HT1080 (cell line): Measurements from ENCODE around the gene RASSF1. TPM values are rescaled to one million over a fixed set of nuclear protein-coding genes. Genes with fewer than 3 reads are reported as not detected.
"Not testable (repeated sequence)": the region's sequence is repeated elsewhere in the genome, so short reads cannot be mapped to it uniquely, and the experiment has no call there.

Experiments
- DNase-seq: peaks from one replicate; pipeline ENCODE4 v3.0.0-alpha.2; 2015; ENCODE audit warnings: low read depth
- total RNA-seq: library from RNA; depleted of rRNA; stranded (reverse); fragments of >200 nt; shearing (Covaris generic); gene quantifications from 2 replicates; pipeline ENCODE4 v1.2.3, GENCODE V29; 2014

Gene RASSF1
- total RNA-seq, 1 experiment from 2014 or later = 15.0 TPM

DNA sequence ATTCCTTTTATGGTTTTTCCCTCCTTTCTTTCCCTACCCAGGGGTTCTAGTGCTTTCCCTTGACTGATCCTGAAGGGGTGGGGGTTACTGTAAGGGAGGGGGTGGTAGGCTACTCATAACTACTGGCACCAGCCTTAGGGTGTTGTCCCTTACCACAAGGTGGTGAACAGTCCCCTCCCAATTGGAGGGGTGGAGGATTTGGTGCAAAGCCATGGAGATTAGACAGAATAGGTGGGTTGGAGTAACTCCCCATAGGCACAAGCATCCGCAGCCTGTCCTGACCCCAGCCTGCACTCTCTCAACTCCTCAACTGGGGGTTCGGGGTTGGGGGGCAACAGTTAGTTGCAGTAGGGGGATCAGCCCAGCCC lies 15.5 kb downstream of the RASSF1 start:
- no peak for DNase-seq

DNA sequence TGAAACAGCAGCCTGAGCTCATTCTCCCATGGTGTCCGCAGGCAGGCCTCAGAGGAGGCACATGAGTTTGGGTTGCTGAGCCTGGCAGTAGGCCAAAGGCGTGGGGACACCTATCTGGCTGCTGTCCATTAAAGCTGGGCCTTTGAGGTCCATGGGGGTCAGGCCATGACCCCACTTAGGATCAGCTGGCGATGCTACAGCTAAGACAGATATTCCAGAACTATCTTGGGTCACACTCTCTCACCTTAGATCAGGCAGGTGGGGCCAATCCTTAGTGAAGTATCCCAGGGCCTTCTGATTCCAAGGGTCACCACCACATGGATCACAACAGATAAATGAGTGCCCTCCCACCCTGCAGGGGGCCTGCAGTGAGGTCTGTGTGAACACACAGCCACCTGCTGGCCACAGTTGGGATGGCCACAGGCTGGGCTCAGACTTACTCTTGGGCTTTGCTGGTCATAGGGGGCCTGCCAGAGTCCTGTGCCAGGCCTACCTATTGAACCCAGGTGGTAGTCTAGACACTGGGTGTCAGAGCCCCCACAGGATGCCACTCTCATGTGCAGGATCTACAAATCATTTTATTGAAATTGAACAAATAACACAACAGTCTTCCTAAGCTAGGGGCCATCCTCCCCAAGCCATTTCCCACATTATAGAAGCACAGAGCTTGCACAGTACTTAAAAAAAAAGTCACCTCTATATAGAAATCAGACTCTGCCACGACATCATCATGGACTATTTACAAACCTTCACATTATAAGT lies 16.1 kb downstream of the RASSF1 start:
- DNase-seq = peak; percentile 62

DNA sequence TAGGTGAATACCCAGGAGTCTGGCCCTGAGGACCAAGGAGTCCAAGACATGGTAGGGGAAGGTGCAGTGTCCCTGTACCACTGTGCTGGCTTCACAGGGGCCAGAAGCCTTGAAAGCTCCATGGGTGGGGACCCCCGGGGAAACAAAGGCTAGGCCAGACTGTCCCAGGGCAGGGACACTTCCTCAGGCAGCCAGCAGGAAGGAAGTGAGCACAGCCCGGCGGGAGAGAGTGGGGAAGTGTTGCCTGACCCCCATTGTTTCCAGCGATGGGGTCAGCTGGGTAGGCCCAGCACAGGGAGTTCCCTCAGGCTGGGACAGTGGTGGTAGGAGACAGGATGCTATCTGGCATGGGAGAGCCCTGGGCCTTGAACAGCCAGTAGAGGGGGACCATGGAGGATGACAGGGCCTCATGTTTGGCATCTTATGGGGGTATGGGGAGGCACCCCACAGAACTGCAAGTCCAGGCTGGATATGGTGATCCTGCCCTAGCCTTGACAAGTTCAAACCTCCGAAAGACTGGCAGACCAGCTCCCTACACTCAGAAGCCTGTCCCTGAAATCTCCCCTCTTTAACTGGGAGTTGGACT lies 16.9 kb downstream of the RASSF1 start:
- DNase-seq = no peak

DNA sequence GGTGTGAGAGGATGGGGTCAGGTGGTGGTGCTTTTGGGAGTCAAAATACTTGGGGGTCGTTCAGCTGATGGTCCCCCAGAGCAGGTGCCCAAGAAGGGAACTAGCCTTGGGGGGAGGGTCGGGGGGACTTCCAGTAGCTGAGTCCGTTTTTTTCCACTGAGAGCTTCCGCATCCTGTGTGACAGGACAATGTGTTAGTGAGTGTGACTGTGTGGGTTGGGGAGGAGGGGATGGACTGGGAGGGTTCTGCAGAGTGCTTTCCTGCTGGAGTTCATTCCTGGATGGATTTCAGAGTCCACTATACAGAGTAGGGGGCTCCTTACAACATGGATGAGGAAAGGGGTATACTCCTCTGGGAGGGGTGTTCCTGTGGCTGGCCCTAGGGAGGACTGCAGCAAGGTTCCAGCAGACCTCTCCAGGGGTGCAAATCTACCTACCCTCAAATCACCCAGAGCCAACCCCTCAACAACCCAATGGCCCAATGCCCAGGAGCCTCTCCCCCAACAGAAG lies 17.5 kb downstream of the RASSF1 start:
- no peak for DNase-seq

DNA sequence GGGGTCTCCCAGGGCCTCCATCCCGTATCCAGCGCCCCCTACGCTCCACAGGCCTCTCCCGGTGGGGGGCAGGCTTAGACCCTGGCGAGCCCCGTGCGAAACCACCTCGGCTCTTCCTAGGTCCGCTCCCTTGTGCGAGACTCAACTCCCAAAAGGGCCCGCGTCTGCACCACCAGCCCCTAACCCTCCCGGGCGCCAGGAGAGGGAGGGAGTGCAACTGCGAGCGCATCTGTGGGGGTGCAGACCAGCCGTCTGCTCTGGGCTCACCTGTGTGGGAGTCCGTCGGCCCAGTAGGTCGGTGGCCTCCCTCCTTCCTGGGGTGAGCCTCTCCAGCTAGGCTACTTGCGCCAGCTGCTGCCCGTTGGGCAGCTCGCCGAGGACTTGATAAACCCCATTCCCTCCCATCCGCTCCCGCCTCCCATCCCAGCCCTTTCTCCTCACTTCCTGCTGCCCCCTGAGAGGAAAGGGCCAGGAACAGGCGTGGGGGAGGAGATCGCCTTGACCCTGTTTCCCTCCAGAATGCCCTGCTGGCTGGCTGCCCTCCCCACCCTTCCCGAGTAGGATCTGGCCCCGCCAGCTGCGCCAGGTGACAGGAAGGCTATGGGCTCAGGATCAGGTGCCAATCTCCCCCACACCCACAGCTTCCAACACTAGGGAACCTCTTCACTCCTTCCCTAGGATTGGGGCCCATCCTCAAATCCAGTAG lies 18.1 kb downstream of the RASSF1 start, which contains the start of gene HYAL2:
TSS of gene HYAL2 (minus strand) at position 360 of the 706 bp plus-strand sequence. CDS start 2,256 bp downstream, outside the sequence.
- DNase-seq = no peak

DNA sequence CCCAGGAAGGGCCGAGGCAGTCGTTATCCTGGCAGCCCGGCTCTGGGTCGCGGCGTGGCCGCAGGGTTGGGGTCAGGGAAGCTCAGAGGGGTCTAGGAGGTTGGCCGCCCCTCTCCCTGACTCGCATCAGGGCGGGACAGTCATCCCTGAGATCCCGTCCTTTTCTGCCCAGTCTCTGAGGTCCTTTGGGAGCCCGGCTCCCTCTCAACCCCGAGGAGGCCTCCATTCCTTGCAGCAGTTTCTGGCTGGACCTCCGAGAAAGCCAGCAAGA lies 18.6 kb downstream of the RASSF1 start:
- DNase-seq = no peak

DNA sequence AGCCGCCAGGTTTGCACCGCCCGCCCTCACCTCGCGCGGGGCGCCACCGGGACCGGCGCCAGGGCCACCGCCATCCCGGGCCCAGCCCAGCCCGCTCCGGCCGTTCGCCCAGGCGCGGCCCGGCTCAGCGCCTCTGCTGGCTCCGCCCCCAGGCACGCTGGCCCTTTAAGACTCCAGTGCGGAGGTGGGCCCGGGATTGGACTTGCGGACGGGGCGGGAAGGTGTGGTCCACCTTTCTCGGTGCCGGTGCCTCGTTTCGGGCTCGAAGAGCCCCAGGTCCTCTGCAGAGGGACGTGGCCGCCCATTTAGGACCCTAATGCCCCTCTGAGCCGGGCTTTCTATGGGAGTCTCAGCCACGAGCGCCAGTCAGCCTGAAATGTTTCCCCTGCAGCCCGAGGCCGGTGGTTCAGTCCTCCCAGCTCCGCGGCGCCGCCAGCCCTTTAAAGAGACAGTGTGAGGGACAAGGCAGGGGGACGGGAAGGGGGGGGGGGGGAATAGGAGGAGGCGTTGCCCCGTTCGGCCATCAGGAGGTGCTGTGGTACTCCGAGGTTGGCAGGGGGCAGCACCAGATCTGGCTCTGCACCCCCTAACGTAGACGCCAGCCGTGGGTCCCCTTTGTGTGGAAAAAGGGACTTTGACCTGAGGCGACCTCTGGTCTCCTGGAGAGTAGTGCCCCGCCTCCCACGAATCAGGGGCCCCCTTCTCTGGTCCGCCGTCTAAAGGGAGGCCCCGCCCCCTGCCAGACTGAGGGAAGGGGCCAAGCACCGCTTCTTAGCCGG lies 19.1 kb downstream of the RASSF1 start:
- DNase-seq = peak; percentile 79

DNA sequence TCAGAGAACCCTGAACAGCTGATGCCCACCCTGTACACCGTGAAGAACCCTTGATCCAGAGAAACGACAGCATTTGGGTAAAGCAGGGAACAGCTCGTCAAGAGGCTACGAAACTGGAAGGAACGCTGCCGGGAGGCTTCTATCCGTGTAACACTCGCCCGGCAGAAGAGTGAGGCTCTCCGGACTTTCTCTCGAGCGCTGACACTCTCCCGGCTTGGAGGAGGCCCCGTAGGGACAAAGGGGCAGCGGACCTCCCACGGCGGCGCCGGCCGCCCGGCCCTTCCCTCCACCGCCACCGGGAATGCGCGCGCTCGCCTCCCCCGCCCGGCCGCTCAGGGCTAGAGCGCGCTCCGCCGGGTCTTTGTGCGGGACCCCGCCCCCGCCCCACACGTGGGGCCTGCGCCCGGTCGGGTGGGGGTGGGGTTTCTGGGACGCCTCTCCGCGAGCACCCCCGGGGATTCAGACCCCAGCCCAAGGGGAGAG lies 19.7 kb downstream of the RASSF1 start:
- DNase-seq = peak; percentile 51

DNA sequence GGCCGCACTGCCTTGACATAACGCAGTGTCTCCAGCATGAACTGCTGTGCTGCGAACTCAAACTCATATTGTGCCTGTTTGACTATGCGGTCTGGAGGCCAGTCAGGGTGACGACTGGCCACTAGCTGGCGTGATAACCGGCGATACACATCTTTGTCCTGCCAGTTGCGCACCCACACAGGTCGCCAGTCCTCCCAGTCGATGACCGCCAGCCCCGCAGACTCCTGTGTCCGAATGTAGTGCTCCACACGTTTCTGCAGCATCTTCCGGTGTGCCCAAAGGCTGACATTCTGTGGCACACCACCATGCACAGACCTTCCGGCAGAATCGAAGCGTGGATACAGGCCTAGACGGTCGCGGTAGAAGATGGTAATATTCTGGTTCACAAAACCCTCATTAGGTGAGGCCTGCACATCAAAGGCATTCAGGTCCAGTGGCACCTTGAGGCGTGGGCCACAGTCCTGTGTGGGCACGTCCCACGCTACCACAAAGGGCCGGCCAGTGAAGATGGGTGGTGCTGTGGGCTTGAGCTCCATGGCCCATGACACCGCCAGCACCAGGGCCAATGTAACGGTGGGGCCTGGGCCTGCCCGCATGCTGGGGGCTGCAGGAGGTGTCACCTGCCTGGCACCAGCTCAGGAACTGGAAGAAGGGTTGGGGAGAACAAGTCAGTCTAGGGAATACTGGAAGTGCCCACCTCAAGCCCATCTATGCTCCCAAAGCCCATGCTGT lies 20.6 kb downstream of the RASSF1 start:
- no peak for DNase-seq

DNA sequence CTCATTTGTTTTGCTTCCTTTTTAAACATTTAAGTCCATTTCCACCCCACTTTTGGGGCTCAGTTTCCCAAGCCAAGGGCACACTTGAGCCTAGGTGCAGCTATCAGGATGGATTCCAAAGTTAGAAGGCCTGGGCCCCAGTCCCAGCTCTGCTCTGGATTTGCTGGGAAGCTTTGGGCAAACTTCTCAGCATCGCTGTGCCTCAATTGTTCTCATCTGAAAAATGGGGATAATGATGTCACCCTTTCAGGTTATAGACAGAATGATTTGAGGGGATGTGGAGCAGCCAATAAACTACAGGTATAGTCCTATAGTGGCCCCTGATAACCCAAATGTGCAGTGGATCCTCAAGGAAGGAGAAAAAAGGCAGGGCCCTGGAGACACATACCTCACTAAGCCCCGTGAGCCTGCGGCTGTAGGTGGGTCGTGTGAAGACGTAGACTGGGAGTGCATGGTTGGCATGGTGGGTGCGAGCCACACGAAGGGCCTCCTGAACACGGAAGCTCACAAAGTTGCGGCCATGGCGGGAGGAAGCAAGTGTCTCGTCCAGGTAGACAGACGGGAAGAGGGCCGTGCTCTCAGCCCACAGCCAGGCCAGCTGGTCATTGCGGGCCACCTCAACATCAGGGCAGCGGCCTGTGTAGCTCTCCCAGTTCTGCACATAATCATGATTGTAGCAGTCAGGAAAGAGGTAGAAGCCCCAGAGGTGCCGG lies 21.3 kb downstream of the RASSF1 start:
- DNase-seq = no peak

DNA sequence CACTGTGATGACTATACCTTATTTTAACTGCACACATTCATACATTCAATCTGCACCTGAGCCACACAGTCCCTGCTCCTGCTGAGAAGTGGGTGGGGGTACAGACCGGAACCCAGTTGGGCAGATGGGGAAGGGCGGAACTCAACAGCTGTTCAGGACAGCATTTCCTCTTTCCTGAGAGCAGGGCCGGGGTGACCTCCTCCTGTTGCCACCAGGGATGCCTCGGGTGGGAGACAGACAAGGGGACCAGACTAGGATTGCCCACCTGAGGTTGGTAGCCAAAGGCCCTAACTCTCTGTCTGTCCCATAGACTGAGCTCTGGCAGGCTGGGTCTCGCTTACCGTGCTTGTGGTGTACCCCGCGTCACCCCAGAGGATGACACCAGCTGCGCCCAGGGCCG lies 22.0 kb downstream of the RASSF1 start:
- DNase-seq = no peak

DNA sequence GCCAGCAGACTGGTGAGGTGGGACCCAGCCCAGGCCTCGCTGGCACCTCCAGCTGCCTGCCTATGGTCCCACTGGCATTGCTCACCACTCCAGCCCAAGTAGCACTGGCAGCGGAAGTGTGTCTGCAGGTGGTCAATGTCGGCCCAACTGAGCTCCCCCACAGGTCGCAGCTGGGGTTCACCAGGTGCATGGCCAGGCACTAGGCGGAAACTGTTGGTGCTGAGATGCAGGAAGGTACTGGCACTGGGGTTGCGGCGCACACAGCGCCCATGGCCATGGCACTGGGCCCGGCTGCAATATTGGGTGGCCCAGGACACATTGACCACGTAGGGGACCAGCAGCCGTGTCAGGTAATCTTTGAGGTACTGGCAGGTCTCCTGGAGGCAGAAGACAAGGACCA lies 22.5 kb downstream of the RASSF1 start:
- DNase-seq = no peak

DNA sequence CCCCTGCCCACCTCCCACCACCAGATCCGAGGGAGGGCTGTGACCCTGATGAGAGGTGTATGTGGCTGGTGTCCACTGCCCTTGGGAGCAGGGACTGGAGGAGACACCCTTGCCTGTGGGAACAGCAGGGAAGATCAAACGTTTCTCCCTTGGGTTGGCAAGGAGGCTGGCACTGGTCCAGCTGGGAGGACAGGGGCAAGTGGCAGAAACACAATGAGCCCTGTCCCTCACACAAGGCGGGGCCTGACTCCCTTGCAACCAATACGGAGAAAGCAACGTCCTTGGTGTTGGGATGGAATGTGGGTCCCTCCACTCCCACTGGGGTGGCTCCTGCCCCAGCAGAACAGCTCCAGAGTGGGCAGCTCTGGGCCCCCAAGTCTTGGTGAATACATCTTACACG lies 23.3 kb downstream of the RASSF1 start:
- DNase-seq = no peak

DNA sequence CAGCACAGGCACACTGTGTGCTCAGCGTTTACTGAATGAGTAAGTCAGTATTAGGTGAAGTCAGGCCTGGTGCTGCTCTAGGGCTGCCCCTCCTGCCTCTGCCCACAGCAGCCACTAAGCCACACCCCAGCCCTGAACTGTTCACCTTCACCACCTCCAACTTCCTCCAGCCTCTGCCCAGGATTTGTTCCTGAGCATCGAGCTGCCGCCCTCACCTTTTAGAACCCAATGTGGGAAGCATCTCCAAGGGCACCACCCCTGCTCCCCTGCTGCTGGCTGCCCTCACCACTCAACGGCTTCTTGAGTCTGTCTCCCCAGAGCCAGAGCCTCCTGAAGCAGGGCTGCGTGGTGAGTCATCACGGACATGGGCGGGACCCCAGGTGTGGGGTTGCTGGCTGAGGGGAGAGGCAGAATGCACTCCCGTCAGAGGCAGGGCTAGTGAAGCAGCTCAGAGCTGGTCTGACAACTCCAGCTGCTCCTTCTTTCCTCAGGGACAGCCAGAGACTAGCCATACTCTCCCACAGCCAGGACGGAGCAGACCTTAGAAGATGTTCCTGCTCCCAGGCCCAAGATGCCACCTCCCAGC lies 23.9 kb downstream of the RASSF1 start:
- DNase-seq = peak; percentile 91

DNA sequence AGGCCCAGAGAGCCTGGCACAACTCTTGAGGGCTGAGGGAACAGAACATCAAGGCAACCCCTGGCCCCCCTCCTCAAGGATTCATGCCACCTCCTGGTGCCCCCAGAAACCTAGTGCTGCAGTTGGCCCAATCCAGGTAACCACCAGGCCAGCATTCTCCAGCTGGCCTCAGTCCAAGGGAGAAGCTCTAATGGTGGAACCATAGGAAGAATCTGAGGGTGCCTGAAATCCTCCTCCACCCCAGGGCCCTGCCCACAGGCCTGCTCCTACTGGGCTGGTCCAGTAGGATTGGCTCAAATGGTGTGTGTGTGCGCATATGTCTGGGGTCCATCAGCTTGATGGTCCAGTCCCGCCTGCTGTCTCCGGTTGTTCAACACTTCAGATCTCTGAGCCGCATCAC lies 25.8 kb downstream of the RASSF1 start:
- no peak for DNase-seq

DNA sequence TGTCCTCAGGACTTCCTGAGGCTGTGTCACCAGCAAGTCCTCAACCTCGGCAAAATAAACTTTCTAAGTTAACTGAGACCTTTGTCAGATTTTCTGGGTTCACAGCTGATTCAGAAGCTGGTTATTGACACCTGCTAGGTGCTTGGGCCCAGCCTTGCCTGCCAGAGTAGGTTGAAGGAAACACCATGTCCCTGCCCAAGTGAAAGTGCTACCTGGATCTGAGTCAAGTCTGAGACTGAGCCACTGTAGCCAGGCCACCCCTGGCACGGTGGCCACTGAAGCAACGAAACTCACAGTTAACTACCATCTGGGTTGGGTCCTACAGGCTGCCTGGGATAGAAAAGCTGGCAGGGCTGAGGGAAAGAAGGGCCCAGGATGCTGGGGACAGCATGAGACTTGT lies 26.3 kb downstream of the RASSF1 start:
- no peak for DNase-seq

DNA sequence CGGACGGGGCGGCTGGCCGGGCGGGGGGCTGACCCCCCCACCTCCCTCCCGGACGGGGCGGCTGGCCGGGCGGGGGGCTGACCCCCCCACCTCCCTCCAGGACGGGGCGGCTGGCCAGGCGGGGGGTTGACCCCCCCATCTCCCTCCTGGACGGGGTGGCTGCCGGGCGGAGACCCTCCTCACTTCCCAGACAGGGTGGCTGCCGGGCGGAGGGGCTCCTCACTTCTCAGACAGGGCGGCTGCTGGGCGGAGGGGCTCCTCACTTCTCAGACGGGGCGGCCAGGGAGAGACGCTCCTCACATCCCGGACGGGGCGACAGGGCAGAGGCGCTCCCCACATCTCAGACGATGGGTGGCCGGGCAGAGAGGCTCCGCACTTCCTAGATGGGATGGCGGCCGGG lies 28.6 kb downstream of the RASSF1 start:
- not testable (repeated sequence) for DNase-seq

DNA sequence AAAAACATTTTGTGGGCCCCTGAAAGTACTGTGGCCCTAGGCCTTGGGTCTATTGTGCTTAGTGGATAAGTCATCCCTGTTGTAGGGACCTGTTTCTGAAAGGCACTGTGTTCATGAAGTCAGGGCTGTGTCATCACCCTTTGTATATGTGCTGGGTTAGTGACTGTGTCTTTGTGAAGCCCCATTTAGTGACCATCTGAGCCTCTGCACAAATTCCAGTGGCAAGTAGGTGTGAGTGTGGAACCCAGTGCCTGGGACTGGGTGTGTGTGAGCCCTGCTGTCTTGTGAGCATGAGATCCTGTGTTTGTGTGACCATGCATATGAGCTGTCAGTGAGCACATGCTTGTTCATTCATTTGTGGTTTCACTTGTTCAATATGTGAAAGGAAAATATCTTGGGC lies 36.0 kb downstream of the RASSF1 start:
- DNase-seq = peak; percentile 63

DNA sequence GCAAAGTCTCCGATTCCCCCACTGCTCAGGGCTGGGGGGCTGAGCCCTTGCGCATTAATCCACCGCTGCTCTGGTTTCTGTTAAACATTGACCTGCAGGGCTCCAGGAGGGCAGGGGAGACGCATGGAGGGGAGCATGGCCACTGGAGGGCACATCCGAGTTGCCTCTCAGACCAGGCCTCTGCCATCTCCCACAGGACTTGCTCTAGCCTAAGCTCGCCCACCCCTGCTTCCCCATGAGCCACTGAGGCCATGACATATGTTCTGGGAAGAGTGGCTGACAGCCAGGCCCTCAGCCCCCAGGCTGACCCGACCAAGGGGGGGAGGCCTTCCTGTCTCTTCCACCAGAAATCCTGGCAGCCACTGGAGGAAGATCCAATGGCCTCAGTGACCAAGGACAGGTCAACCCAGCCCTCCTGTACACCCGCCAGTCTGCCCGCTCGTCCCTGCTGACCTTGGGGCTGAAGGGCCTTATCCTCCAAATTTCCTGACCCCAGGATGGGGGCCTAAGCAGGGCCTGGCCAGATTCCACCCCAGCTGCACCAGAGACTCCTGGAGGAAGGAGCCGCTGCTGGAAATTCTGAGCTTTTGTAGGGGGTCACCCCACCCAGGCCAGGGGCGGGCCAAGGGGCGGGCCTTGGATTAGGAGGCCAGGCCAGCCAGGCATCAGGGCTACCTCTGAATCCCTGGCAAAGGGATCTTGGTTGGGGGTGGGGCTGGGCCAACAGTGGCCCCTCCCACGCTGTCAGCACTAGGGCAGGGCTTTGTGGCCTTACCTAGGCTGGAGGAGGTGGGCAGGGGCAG lies 37.4 kb downstream of the RASSF1 start, which contains the start of gene HYAL1:
TSS of gene HYAL1 (minus strand) at position 562 of the 803 bp plus-strand sequence. CDS start 618 bp downstream, outside the sequence.
- DNase-seq = no peak
